ENCODE data around the gene COL15A1. TPM values are rescaled to one million over a fixed set of nuclear protein-coding genes. Genes with fewer than 3 reads are reported as not detected.

Gene COL15A1
- total RNA-seq, 1 donor from 2014 or later = 0.06 TPM

- TF ChIP-seq CTCF (conservative IDR thresholded peaks at IDR 0.05; ENCODE audit: low read depth, low read length) = no peak
- DNase-seq (ENCODE audit: low read depth) = no peak
- H3K4me3 ChIP-seq (ENCODE audit: low read depth, low read length) = no peak overlapping the region
Measured at GRCh38 chr9:99109522-99109921, 165.8 kb downstream of the COL15A1 start.

GRCh38 chr9:99112750-99113413 is 169.2 kb downstream of the COL15A1 start:
- DNase-seq (ENCODE audit: low read depth) = no peak
- TF ChIP-seq CTCF (conservative IDR thresholded peaks at IDR 0.05; ENCODE audit: low read depth, low read length) = no peak
- H3K4me3 ChIP-seq (ENCODE audit: low read depth, low read length) = no peak overlapping the region

GRCh38 chr9:99113414-99114048 is 169.8 kb downstream of the COL15A1 start:
- H3K4me3 ChIP-seq (ENCODE audit: low read depth, low read length) = no peak overlapping the region
- DNase-seq (ENCODE audit: low read depth) = no peak
- TF ChIP-seq CTCF (conservative IDR thresholded peaks at IDR 0.05; ENCODE audit: low read depth, low read length) = no peak

- TF ChIP-seq CTCF (conservative IDR thresholded peaks at IDR 0.05; ENCODE audit: low read depth, low read length) = no peak
- no peak for DNase-seq (ENCODE audit: low read depth)
- H3K4me3 ChIP-seq (ENCODE audit: low read depth, low read length) = no peak overlapping the region
Measured at GRCh38 chr9:99114049-99114440, 170.3 kb downstream of the COL15A1 start.

- TF ChIP-seq CTCF (conservative IDR thresholded peaks at IDR 0.05; ENCODE audit: low read depth, low read length) = no peak
- no peak for DNase-seq (ENCODE audit: low read depth)
- no peak overlapping the region for H3K4me3 ChIP-seq (ENCODE audit: low read depth, low read length)
Measured at GRCh38 chr9:99114846-99115500, 171.3 kb downstream of the COL15A1 start.

- no peak overlapping the region for H3K4me3 ChIP-seq (ENCODE audit: low read depth, low read length)
- DNase-seq (ENCODE audit: low read depth) = no peak
- TF ChIP-seq CTCF (conservative IDR thresholded peaks at IDR 0.05; ENCODE audit: low read depth, low read length) = no peak
Measured at GRCh38 chr9:99116003-99116411, 172.3 kb downstream of the COL15A1 start.

Data from epithelial cell of proximal tubule (primary cell).